ENCODE data around the gene PARVA.

PARVA gene

DNA sequence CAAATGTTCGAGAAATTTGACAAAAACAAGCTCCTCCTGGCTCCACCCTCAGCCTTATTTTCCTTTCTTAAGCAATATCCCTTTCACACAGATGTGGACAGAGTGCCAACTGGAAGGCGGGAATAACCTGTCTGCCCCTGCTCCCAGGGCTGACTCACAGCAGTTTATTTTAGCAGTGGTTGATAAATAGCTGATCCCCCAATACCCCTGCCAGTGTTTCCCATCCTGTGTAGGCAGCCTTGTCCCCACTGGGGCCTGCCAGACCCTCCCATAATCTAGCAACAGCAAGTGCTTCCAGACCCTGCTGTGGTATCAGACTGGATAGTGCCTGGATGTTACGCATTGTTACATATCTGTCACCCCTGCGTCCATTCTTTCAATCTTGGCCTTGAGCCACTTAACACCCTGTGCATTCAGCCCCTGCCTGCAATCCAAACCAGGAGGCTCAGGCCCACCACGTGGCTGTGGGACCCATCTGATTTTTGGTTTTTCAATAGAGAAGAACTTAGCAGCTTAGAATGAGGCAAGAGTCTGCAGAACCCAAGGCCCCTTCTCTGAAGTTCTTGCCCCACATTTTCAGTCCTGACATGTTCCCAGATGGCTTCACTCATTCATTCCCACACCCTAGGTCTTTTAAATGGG lies 53.7 kb downstream of the PARVA start:
- DNase-seq (ENCODE audit: low read depth): peak; percentile 95
- no peak overlapping the region for H3K4me3 ChIP-seq (replicated peaks; ENCODE audit: low read depth, low read length)
- no peak for TF ChIP-seq CTCF (IDR thresholded peaks at IDR 0.05; ENCODE audit: low read length, missing control alignments)

DNA sequence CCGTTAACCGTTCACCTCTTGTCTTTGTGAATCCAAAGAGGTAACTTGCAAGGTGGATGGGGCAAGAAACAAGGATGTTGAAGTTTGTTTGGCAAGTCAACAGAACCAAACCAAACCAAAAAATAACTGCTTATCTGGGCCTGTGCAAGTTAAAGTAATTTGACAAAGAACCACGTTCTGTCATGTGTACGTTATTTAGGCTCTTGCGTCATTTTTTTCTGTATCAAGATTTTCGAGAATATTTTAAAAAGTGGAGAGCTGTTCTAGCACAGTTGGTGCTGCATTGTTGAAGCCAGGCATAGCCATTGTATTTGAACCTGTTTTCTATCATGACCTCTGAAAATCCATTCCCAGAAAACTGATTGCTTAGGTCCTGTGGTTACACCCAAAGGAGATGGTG lies 55.1 kb downstream of the PARVA start:
- TF ChIP-seq CTCF (IDR thresholded peaks at IDR 0.05; ENCODE audit: low read length, missing control alignments): no peak
- no peak for DNase-seq (ENCODE audit: low read depth)
- no peak overlapping the region for H3K4me3 ChIP-seq (replicated peaks; ENCODE audit: low read depth, low read length)

DNA sequence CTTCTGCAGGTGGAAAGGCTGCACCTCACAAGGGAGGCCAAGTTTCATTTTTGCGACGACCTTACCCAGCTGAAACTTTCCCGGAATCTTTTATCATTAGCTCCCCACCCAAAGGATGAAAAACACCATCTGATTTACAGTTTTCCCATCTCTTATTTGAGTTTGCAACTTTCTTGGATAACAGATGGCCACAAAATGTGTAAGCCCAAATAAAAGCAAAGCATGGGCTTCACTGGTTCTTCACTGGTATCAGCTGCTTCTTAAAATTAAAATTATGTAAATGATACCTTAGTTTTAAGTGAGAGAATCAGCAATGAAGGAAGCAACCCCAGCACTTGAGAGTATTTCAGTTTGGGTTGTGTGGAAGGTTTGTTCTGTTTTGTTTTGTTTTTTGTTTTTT lies 55.8 kb downstream of the PARVA start:
- no peak for DNase-seq (ENCODE audit: low read depth)
- no peak for TF ChIP-seq CTCF (IDR thresholded peaks at IDR 0.05; ENCODE audit: low read length, missing control alignments)
- H3K4me3 ChIP-seq (replicated peaks; ENCODE audit: low read depth, low read length): no peak overlapping the region

DNA sequence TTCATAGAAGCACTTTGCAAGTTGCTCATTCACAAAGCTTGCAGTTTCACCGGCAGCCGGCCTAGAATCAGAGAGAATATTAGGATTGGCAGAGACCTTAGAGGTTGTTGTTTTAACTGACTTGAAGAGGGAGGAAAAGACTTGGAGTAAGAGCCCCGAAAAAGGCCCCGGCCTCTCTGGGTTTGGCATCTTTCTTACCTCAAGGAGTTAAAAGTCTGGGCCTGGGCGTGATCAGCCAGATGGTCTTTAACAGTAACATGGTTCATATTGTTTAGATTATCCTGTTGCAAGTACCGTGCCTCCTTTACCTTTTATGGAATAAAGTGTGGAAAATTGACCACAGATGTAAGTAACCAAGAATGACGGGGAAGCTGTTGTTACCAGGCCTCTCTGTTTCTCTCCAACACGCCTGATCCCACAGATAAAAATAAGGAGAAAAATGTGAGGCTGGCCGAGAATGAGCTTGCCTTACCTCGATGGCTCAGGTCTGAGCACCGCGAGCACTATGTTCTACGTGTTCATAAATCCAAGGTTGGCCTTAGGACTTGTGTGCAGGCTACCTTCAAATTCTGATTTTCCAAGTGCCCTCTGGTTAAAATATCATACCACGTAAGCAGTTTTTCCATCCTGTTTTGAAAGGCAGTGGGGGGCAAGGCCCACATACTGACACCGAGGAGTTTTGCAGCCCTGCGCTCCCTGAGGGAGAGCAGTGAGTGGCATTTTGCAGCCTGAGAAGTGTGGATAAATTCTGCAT lies 56.4 kb downstream of the PARVA start:
- DNase-seq (ENCODE audit: low read depth): peak; percentile 80
- H3K4me3 ChIP-seq (replicated peaks; ENCODE audit: low read depth, low read length): no peak overlapping the region
- TF ChIP-seq CTCF (IDR thresholded peaks at IDR 0.05; ENCODE audit: low read length, missing control alignments): no peak

DNA sequence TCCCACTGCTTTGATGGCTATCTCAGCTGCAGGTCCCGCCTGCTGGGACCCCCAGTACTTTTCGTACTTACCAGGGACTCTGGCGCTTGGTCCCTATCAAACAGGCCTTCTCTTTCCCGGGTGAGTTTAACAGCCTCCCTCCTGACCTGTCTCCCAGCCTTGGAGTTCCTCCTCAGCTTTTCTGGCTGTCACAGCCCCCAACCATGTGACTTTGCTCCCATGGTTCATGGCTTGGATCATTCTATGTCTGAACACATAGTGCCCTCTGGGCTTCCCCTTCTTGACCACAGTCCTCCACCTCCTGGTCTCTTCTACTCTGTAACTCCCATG lies 56.9 kb downstream of the PARVA start:
- no peak for TF ChIP-seq CTCF (IDR thresholded peaks at IDR 0.05; ENCODE audit: low read length, missing control alignments)

GRCh38 chr11:12435264-12435663 lies 57.9 kb downstream of the PARVA start:
- no peak overlapping the region for H3K4me3 ChIP-seq (replicated peaks; ENCODE audit: low read depth, low read length)
- no peak for TF ChIP-seq CTCF (IDR thresholded peaks at IDR 0.05; ENCODE audit: low read length, missing control alignments)
- DNase-seq (ENCODE audit: low read depth): no peak

More for the DNA sequence above, 56.9 kb downstream of the PARVA start:
- no peak overlapping the region for H3K4me3 ChIP-seq (replicated peaks; ENCODE audit: low read depth, low read length)
- DNase-seq (ENCODE audit: low read depth): no peak

DNA sequence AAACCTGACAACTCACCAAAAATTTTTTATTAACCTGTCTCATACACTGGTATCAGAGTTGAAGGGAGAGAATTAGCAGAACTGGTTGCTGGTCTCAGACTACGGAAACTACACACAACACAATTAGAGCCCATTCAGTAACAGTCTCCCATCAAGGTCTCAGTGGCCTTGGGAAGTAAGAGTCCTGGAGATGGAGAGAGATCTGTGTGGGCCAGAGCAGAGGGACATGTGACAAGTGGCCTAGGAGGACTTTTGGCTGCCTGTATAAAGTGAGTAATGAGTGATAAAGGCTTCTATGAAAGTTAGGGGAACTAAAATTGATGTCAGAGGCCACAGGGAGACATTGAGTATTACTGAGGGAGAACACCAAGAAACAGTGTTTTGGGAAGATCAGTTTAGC lies 58.9 kb downstream of the PARVA start:
- no peak for TF ChIP-seq CTCF (IDR thresholded peaks at IDR 0.05; ENCODE audit: low read length, missing control alignments)
- no peak for DNase-seq (ENCODE audit: low read depth)
- no peak overlapping the region for H3K4me3 ChIP-seq (replicated peaks; ENCODE audit: low read depth, low read length)

All from fibroblast of pulmonary artery (primary cell).